HEK293T (cell line): ENCODE data around the gene SAA4.

ENCODE experiments used
- ARNT ChIP-seq: fragments of 450-650 bp; IDR thresholded peaks from 2 replicates; pipeline ENCODE4 v1.6.1; 2017; ENCODE audit warnings: mild to moderate bottlenecking
- ELF4 ChIP-seq: fragments of 450-650 bp; IDR thresholded peaks from 2 replicates; pipeline ENCODE4 v1.6.1; 2017; ENCODE audit warnings: antibody characterized with exemption
- FOXA1 ChIP-seq: fragments of 450-650 bp; IDR thresholded peaks from 2 replicates; pipeline ENCODE4 v1.6.1; 2016; ENCODE audit warnings: mild to moderate bottlenecking
- FOXK2 ChIP-seq: fragments of 450-650 bp; IDR thresholded peaks from 2 replicates; pipeline ENCODE4 v1.6.1; 2016; ENCODE audit warnings: mild to moderate bottlenecking
- HDGF ChIP-seq: fragments of 450-650 bp; IDR thresholded peaks from 2 replicates; pipeline ENCODE4 v1.6.1; 2017; ENCODE audit warnings: antibody characterized with exemption, borderline replicate concordance
- LEF1 ChIP-seq: fragments of 450-650 bp; IDR thresholded peaks from 2 replicates; pipeline ENCODE4 v1.6.1; 2017; ENCODE audit warnings: mild to moderate bottlenecking, borderline replicate concordance
- SP1 ChIP-seq: fragments of 450-650 bp; IDR thresholded peaks from 2 replicates; pipeline ENCODE4 v1.6.1; 2017
- SUZ12 ChIP-seq: fragments of 450-650 bp; IDR thresholded peaks from 2 replicates; pipeline ENCODE4 v1.6.1; 2016; ENCODE audit warnings: mild to moderate bottlenecking
- TARDBP ChIP-seq: fragments of 450-650 bp; IDR thresholded peaks from 2 replicates; pipeline ENCODE4 v1.6.1; 2016
- ZNF384 ChIP-seq: fragments of 450-650 bp; IDR thresholded peaks from 2 replicates; pipeline ENCODE4 v1.6.1; 2016
- TF ChIP-seq, protein P1 (sequence below): fragments of 450-650 bp; IDR thresholded peaks from 2 replicates; pipeline ENCODE4 v1.6.1; 2016

- TF ChIP-seq ZNF384 (no peak), HDGF (no peak), FOXK2 (no peak), SP1 (no peak), LEF1 (no peak), TARDBP (no peak), ARNT (no peak), FOXA1 (no peak), ELF4 (no peak), SUZ12 (no peak)
- TF ChIP-seq, protein P1, sequence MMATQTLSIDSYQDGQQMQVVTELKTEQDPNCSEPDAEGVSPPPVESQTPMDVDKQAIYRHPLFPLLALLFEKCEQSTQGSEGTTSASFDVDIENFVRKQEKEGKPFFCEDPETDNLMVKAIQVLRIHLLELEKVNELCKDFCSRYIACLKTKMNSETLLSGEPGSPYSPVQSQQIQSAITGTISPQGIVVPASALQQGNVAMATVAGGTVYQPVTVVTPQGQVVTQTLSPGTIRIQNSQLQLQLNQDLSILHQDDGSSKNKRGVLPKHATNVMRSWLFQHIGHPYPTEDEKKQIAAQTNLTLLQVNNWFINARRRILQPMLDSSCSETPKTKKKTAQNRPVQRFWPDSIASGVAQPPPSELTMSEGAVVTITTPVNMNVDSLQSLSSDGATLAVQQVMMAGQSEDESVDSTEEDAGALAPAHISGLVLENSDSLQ: no peak
Observed at GRCh38 chr11:18265949-18266348, 29.3 kb upstream of the SAA4 start, which contains the start of gene SAA1.
